Type B pancreatic cell (in vitro differentiated cells): Measurements from ENCODE around the gene ICAM3. TPM values are rescaled to one million over a fixed set of nuclear protein-coding genes. Genes with fewer than 3 reads are reported as not detected.
A peak's percentile ranks its signal among the peaks of the same experiment; 100 is the strongest.
"Not testable (repeated sequence)": the region's sequence is repeated elsewhere in the genome, so short reads cannot be mapped to it uniquely, and the experiment has no call there.

Experiments
- DNase-seq: peaks from one replicate; pipeline ENCODE4 v3.0.0; 2021; ENCODE audit warnings: mixed read lengths; ENCODE audit not compliant: unreplicated experiment; ENCODE audit errors: extremely low spot score
- H3K27ac Mint-ChIP-seq: 2 replicates; pipeline ENCODE4 v1.8.0; 2021; ENCODE audit warnings: mild to moderate bottlenecking, mixed read lengths
- H3K27me3 Mint-ChIP-seq: 2 replicates; pipeline ENCODE4 v1.8.0; 2021; ENCODE audit warnings: mixed read lengths
- H3K36me3 Mint-ChIP-seq: 2 replicates; pipeline ENCODE4 v1.8.0; 2021; ENCODE audit warnings: mixed read lengths
- H3K4me1 Mint-ChIP-seq: one replicate; pipeline ENCODE4 v1.8.0; 2021; ENCODE audit warnings: mixed read lengths; ENCODE audit not compliant: unreplicated experiment
- H3K4me3 Mint-ChIP-seq: 2 replicates; pipeline ENCODE4 v1.8.0; 2021; ENCODE audit warnings: mild to moderate bottlenecking, mixed read lengths
- H3K9me3 Mint-ChIP-seq: 2 replicates; pipeline ENCODE4 v1.8.0; 2021; ENCODE audit warnings: mixed read lengths
- CTCF ChIP-seq: fragments of 200-600 bp; sonication (generic); conservative IDR thresholded peaks from 2 replicates; pipeline ENCODE4 v1.5.0; 2021; ENCODE audit warnings: antibody characterized with exemption, mild to moderate bottlenecking
- total RNA-seq: library from RNA; stranded (reverse); gene quantifications from 2 replicates; pipeline ENCODE4 v1.2.1, GENCODE V29; 2021; ENCODE audit warnings: low replicate concordance

The ICAM3 gene
- total RNA-seq, 1 donor from 2014 or later: 8.2 TPM

DNA sequence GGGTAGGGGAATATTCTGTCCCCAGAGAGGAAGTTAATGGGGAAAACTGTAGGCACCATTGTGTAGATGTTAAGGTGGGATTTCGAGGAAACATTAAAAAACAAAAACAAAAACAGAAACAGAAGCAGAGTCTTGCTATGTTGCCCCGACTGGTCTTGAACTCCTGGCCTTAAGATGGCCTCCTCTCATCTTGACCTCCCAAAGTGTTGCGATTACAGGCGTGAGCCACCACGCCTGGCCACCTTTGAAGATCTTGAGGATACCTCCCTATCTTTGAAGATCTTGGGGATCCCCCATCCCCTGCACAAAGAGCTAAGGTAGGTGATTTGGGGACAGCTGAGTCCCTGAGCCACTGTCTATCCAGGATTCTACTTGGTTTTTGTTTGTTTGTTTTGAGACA lies 553 bp upstream of the ICAM3 start:
- DNase-seq: no peak
- no peak for TF ChIP-seq CTCF
- no peak overlapping the region for H3K27ac Mint-ChIP-seq
- H3K27me3 Mint-ChIP-seq: peaks cover 4% of the 10 kb centered on the region
- no peaks in the 10 kb centered on the region for H3K9me3 Mint-ChIP-seq
- H3K36me3 Mint-ChIP-seq: no peaks in the 10 kb centered on the region
- no peak overlapping the region for H3K4me3 Mint-ChIP-seq
- no peaks in the 10 kb centered on the region for H3K4me1 Mint-ChIP-seq

DNA sequence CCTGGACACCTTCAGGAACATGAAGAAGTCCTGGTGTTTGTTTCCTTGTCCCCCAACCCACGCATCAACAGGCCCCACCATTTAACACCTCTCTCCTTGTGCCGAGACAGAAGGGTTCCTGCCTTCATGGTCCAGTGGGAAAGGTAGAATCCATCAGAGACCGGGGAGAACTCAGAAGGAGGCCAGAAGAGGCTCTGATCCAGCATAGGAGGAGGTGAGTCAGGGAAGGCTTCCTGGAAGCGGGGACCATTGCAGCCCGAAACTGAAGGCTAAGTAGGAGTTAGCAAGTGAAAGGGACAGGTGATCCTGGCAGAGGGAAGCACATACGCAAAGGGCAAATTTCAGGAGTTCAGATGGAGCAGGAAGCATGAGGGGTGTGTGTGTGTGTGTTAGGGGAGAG lies 484 bp downstream of the ICAM3 start:
- no peak for DNase-seq
- Mint-ChIP-seq H3K36me3 (no peaks in the 10 kb centered on the region), H3K4me3 (no peak overlapping the region), H3K27me3 (peaks cover 4% of the 10 kb centered on the region), H3K9me3 (no peaks in the 10 kb centered on the region), H3K4me1 (peaks cover 4% of the 10 kb centered on the region), H3K27ac (no peak overlapping the region)
- TF ChIP-seq CTCF: no peak

DNA sequence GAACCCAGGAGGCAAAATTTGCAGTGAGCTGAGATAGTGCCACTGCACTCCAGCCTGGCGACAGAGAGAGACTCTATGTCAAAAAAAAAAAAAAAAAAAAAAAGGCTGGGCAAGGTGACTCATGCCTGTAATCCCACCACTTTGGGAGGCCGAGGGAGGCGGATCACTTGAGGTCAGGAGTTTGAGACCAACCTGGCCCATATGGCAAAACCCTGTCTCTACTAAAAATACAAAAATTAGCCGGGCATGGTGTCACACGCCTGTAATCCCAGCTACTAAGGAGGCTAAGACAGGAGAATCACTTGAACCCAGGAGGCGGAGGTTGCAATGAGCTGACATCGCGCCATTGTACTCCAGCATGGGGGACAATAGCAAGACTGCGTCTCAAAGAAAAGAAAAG lies 2.7 kb downstream of the ICAM3 start:
- not testable (repeated sequence) for H3K27ac Mint-ChIP-seq, H3K4me3 Mint-ChIP-seq, H3K27me3 Mint-ChIP-seq, DNase-seq, H3K36me3 Mint-ChIP-seq, H3K9me3 Mint-ChIP-seq
- H3K4me1 Mint-ChIP-seq: peaks cover 13% of the 10 kb centered on the region

GRCh38 chr19:10335352-10335985 lies 4.0 kb downstream of the ICAM3 start:
- Mint-ChIP-seq H3K27ac (no peak overlapping the region), H3K4me1 (peaks cover 13% of the 10 kb centered on the region)
- TF ChIP-seq CTCF: no peak

GRCh38 chr19:10334588-10335351 lies 4.7 kb downstream of the ICAM3 start:
- Mint-ChIP-seq H3K27me3 (peaks cover 4% of the 10 kb centered on the region), H3K27ac (peak overlapping the region; percentile 88), H3K36me3 (peaks cover 1% of the 10 kb centered on the region), H3K4me3 (peak overlapping the region; percentile 97), H3K9me3 (no peaks in the 10 kb centered on the region), H3K4me1 (peaks cover 13% of the 10 kb centered on the region)
- TF ChIP-seq CTCF: no peak
- DNase-seq: peak; percentile 92

More at GRCh38 chr19:10335352-10335985, 4.0 kb downstream of the ICAM3 start:
- peaks cover 4% of the 10 kb centered on the region for H3K27me3 Mint-ChIP-seq
- H3K9me3 Mint-ChIP-seq: no peaks in the 10 kb centered on the region
- H3K4me3 Mint-ChIP-seq: no peak overlapping the region
- no peaks in the 10 kb centered on the region for H3K36me3 Mint-ChIP-seq
- DNase-seq: no peak

DNA sequence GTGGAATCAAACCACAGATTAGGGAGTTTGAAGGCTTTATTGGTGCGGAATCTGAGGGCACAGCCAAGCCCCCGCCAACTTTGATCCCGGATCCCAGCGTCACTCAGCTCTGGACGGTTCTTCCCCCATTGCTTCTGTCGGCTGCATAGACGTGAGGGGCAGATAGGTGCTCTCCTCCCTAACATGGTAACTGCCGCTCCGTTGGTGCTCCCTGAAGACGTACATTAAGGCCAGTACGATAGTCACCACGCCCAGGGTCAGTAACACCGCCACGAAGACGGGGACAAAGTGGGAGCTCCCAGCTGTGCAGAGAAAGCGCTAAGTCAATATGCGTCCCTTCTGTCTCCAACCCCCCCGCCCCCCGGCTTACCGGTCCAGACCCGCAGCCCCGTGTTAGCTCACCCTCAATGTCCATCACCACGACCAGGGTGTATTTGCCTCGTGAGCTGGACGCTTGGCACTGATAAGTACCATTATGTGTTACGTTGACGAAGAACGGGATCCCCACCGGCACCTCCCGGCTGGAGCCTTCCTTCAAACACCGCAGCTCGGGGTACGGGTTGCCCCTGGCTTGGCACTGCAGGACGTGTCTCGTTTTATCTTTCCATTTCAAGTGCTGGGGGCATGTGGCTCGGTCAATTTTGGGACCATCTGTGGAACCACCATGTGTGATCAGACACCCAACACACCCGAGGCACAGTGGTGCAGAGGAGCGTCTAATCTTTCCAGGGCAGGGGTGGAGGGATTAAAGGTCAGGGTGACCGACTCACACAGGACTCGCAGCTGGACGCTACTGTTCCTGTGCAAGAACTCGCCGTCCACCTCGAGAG lies 5.5 kb downstream of the ICAM3 start:
- no peak for DNase-seq
- peaks cover 13% of the 10 kb centered on the region for H3K4me1 Mint-ChIP-seq

More for the DNA sequence above, 5.5 kb downstream of the ICAM3 start:
- Mint-ChIP-seq H3K36me3 (peaks cover 4% of the 10 kb centered on the region), H3K27me3 (peaks cover 3% of the 10 kb centered on the region), H3K27ac (peak overlapping the region; percentile 88), H3K4me3 (peak overlapping the region; percentile 97), H3K9me3 (no peaks in the 10 kb centered on the region)
- TF ChIP-seq CTCF: no peak
